Renal cortex interstitium (tissue), 11 donors: ENCODE results near the gene ZYX. TPM values are rescaled to one million over a fixed set of nuclear protein-coding genes. Genes with fewer than 3 reads are reported as not detected.

Experiments
- DNase-seq, 11 donors: peaks; one replicate each; pipeline ENCODE4 v3.0.0-alpha.2; 2013; ENCODE audit warnings: low read depth in 9 of 11, low spot score in 4 of 11; ENCODE audit errors: extremely low read depth in 1 of 11
- polyA plus RNA-seq, 3 donors: library from polyadenylated mRNA; unstranded; fragments of 120-200 nt; gene quantifications; one replicate each; pipeline ENCODE4 v1.2.1, GENCODE V29; 2013; ENCODE audit not compliant: insufficient read length in 3 of 3

Gene ZYX
- polyA plus RNA-seq, 3 donors: 70.1 to 96.0 (median 92.8) TPM

DNA sequence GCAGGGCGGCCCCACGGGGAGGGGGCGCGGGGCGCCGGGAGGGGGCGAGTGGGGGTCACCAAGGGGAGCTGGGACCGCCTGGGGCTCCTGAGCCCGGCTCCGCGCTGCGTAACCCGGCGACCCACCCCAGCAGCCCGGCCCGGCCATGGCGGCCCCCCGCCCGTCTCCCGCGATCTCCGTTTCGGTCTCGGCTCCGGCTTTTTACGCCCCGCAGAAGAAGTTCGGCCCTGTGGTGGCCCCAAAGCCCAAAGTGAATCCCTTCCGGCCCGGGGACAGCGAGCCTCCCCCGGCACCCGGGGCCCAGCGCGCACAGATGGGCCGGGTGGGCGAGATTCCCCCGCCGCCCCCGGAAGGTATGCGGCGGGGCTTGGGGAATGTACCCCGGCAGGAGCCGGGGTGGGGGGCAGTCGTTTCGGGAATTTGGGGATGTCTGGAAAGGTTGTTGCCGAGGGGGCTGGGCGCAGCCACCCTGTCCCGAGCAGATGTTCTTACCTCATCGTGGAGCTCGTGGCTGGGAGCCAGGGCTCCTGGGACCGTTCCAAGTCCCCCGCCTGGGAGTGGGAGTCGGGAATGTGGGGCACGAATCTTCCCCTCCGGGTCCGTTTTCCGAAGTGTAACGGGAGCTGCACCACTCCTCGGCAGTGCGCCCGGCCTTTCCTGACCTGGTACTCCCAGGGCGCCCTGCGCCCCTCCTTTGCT, 431 bp downstream of the ZYX start:
- DNase-seq: peak in 8 of 11 donors; percentile 53 to 77 (median 68)

DNA sequence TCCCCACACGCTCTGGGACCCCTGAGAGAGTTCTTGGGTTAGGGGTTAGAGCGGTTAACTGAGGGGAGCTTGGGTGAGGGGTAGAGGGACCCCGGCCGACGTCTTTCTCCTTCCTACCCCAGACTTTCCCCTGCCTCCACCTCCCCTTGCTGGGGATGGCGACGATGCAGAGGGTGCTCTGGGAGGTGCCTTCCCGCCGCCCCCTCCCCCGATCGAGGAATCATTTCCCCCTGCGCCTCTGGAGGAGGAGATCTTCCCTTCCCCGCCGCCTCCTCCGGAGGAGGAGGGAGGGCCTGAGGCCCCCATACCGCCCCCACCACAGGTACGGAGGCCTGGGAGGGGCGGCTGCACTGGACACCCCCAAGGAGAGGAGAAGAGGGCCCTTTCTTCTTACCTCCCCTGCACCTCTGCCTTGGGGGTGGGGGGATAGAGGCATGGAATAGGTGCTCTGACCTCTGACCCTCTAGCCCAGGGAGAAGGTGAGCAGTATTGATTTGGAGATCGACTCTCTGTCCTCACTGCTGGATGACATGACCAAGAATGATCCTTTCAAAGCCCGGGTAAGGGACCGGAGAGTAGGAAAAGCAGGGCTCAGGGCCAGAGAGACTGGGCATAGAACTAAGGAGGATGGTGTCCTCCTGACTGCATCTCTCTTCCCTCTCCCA, 1.1 kb downstream of the ZYX start:
- DNase-seq: no peak

DNA sequence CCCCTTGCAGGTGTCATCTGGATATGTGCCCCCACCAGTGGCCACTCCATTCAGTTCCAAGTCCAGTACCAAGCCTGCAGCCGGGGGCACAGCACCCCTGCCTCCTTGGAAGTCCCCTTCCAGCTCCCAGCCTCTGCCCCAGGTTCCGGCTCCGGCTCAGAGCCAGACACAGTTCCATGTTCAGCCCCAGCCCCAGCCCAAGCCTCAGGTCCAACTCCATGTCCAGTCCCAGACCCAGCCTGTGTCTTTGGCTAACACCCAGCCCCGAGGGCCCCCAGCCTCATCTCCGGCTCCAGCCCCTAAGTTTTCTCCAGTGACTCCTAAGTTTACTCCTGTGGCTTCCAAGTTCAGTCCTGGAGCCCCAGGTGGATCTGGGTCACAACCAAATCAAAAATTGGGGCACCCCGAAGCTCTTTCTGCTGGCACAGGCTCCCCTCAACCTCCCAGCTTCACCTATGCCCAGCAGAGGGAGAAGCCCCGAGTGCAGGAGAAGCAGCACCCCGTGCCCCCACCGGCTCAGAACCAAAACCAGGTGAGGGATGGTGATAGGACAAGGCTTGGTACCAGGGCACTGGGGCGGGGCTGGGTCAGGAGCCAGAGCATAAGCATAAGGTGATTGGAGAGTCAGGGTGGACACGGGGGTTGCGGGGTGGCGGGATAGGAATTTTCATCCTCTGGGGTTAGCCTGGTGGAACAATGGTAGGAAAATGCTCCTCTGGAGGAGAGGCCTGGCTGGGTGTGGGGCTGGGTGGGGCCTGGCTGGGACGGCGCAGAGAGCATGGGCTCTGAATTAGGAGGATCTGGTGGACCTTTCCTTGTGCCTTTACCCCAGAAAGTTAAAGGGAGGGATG, 1.9 kb downstream of the ZYX start:
- no peak for DNase-seq

- DNase-seq: no peak
Observed at GRCh38 chr7:143383642-143383957, 2.5 kb downstream of the ZYX start.

DNA sequence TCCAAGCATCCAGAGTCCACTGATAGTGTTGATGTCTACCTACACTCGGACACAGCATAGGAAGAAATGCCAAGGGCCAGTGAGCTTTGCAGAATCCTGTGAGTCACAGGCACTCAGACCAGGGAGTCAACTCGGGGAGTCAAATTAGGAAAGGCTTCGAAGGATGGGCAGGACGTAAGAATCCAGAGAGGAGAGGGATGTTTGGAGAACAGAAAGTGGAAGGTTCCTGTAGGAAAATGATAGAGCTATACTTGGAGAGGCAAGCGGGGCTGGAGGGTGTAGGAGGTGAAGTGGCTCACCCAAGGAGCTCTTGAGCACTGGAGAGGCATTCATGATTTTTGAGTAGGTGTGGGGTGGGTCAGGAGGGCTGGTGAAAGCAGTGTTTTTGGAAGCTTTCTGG, 3.0 kb downstream of the ZYX start:
- DNase-seq: no peak

- no peak for DNase-seq
Observed at GRCh38 chr7:143384661-143385631, 3.8 kb downstream of the ZYX start.

- no peak for DNase-seq
Observed at GRCh38 chr7:143385891-143386781, 5.0 kb downstream of the ZYX start.

GRCh38 chr7:143387156-143387975, 6.2 kb downstream of the ZYX start:
- DNase-seq: no peak

DNA sequence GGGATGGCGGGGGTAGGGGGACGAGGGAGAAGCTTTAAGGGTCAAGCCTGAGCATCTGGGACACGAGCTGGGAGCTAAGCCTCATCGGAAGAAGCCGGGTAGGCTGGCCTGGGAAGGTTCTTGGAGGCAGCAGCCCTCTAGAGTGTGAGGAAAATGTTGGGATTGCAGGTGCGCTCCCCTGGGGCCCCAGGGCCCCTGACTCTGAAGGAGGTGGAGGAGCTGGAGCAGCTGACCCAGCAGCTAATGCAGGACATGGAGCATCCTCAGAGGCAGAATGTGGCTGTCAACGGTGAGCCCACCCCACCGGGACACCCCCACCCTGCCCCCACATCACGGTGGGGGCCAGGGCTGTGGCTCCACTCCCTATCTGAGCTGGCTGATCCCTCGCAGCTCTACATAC, 6.9 kb downstream of the ZYX start:
- no peak for DNase-seq

GRCh38 chr7:143388491-143389101, 7.5 kb downstream of the ZYX start:
- DNase-seq: no peak

DNA sequence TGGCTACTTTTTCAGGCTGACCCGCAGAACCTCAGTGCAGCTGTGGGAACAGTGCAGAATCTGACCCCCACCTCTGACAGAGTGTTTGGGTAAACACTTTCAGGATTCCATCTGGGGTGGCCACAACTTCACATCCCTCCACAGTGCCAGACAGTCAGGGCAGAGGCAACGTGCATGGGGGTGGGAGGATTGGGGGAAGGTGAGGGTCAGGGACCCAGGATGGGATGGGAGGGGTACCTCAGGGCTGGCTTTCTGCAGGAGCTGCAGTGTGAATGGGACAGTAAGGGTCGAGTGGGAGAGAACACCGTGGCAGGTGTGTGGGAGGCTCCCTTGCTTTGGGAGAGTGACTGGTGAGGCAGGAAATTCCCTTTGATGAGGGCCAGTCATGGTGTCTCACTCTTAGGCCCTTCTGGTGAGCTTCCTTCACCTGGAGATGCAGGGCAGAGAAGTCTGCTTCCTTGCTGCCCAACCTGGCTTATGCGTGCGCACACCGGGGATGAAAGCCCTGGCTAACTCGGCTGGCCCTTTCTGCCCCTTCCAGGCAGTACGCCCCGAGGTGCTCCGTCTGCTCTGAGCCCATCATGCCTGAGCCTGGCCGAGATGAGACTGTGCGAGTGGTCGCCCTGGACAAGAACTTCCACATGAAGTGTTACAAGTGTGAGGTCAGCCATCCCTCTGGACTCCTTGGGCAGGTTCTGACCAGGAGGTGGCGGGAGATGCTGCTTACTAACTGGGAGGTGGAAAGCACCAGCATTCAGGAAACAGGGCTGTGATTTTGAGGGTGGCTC, 8.4 kb downstream of the ZYX start:
- DNase-seq: no peak

DNA sequence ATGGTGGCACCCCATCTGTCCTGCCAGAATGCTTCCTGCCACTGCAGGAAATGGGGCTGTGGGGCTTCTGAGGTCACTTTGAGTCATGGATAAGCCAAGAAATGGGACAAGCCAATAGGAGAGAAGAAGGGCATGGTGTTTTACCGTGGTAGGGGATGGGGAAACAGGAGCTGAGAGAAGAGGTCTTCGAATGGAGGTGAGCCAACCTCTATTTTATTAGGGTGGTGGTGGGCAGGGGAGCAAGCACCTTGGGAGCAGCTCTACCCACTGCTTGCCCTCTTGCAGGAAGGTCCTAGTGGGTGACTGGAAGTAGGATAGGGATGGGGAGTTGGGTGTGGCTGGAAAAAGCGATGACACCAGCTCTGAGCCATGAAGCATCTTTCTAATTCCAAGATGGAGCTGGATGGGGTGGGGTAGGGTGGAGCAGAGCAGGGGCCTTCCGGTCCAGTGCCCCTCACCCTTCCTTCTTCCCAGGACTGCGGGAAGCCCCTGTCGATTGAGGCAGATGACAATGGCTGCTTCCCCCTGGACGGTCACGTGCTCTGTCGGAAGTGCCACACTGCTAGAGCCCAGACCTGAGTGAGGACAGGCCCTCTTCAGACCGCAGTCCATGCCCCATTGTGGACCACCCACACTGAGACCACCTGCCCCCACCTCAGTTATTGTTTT, 9.1 kb downstream of the ZYX start:
- no peak for DNase-seq

GRCh38 chr7:143390773-143391317, 9.7 kb downstream of the ZYX start:
- DNase-seq: no peak

DNA sequence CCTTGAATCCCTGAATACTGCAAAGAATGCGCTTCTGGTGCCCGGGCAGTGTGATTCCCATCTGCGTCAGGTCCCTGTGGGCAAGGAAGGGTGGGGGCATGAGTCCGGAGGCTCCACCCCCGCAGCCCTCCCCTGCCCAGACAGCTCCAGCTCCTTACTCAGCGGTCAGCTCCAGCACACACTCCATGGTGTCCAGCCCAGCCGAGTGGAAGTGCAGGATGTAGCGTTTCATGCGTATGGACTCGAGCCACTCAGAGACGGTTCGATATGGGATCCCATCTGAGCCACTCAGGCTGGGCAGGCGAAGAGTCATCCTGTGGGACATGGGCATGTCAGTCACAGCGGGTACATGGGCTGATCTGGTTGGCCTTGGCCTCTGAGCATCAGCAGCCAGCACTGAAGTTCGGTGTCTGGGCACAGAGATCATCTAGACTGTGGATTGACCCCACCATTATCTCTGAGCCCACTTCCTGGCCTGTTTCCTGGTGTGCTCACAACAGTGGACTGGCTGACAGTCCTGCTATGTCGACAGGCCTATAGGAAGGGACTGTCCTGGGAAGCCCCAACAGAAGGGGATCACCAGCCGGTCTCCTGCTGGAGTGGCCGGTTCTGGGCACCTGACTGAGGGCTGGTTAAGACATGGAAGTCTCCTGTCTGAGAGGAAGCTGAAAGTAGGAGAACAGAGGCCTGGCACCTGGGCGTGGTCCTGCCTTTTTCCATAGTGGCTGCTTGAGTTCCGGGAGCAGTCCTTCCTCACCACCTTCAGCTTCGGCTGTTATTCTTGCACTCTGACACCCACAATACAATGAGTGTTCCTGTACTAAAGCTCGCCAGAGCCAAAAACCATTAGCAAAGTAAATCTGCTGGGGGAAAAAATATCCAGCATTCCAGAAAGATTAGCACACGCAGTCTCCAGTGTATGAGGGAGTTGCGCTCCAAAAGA, 10.6 kb downstream of the ZYX start:
- no peak for DNase-seq
